RWPE1 (cell line): ENCODE data around the gene CAMK2B.

Experiments
- CTCF ChIA-PET: fragments of 350-600 bp; sonication (Branson Sonifier 250); formaldehyde crosslinking; extraction: SDS; loops from one replicate; lab custom pipeline; 2021; lab: Yijun Ruan, JAX
- POLR2A ChIA-PET: fragments of 400-600 bp; formaldehyde crosslinking; extraction: SDS; loops from one replicate; lab custom pipeline; 2020; ENCODE audit warnings: antibody characterized with exemption; ENCODE audit not compliant: low non-redundant PET; lab: Yijun Ruan, JAX
- DNase-seq: peaks from one replicate; pipeline ENCODE4 v3.0.0; 2012; ENCODE audit warnings: low spot score
- H3K27ac ChIP-seq: fragments of 450-650 bp; 2 replicates; pipeline ENCODE4 v1.5.1; 2017
- CTCF ChIP-seq: fragments of 450-650 bp; conservative IDR thresholded peaks from 2 replicates; pipeline ENCODE4 v1.5.1; 2017; ENCODE audit warnings: low read depth, mild to moderate bottlenecking

Gene CAMK2B

GRCh38 chr7:44283381-44284211 lies 41.8 kb downstream of the CAMK2B start:
- CTCF ChIA-PET: interaction anchor here (0.6 to 0.7 kb wide), 3 partner anchors 23 to 205 kb away, joined by 3 read pairs; no protein-coding TSS in a partner anchor
- no peak for TF ChIP-seq CTCF
- DNase-seq: no peak
- POLR2A ChIA-PET: no interaction called here
- H3K27ac ChIP-seq: no peak overlapping the region

- TF ChIP-seq CTCF: no peak
- ChIA-PET POLR2A (no interaction called here), CTCF (interaction anchor here (0.7 kb wide), 1 partner anchor 12 kb away, joined by 3 read pairs; no protein-coding TSS in a partner anchor)
- no peak for DNase-seq
- H3K27ac ChIP-seq: no peak overlapping the region
These were observed 42.7 kb downstream of the CAMK2B start for GRCh38 chr7:44282601-44283171.

DNA sequence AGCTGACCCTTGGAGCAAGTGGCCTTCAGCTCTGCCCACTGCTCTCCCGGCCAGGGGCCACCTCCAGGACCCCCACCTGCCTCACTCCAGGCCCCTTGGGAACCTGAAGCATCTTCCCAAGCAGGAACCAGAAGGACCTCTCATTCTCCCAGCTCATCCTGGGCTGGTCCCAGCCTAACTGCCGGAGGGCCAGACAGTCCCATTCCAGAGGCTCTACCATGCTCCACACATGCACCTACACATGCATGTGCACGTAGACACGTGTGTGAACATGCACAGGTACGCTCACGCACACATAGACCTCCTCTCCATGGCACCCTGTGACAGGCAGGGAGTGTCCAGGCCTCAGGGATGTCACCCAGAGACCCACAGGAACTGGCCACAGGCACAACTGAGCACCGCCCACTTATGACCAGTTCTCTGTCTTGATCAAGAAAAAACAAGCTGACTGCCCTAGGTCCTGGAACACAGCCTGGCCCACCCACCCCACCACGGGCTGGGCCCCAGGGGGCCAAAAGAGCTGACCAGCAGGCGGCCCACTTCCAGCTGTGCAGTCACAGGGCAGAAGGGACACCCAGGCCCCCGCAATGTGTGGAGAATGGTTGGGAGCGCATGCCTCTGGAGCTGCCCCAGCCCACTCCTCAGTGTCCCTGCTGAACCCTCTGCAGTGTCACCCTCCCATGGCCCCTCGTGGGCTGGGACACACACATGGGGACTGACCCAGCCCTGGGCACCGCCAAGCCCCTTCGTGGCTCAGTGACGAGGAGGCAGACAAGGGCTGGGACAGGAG lies 43.4 kb downstream of the CAMK2B start:
- no peak for TF ChIP-seq CTCF
- peak overlapping the region; percentile 2; the same call in 1 of the 2 replicates for H3K27ac ChIP-seq
- no peak for DNase-seq
- ChIA-PET POLR2A (no interaction called here), CTCF (interaction anchor here (0.6 to 0.7 kb wide), 2 partner anchors 11 to 50 kb away, joined by 3 read pairs; no protein-coding TSS in a partner anchor)

- no peak for TF ChIP-seq CTCF
- ChIA-PET CTCF (interaction anchor here (0.6 kb wide), 1 partner anchor 50 kb away, joined by 3 read pairs; no protein-coding TSS in a partner anchor), POLR2A (no interaction called here)
- DNase-seq: no peak
- H3K27ac ChIP-seq: peak overlapping the region; percentile 4; the same call in 1 of the 2 replicates
These were observed 44.2 kb downstream of the CAMK2B start for GRCh38 chr7:44280993-44281721.

GRCh38 chr7:44280636-44280992 lies 44.8 kb downstream of the CAMK2B start:
- DNase-seq: no peak
- peak overlapping the region; percentile 4; the same call in 1 of the 2 replicates for H3K27ac ChIP-seq
- TF ChIP-seq CTCF: no peak
- ChIA-PET POLR2A (no interaction called here), CTCF (interaction anchor here (0.7 kb wide), 1 partner anchor 21 kb away, joined by 4 read pairs; no protein-coding TSS in a partner anchor)
